Erythroblast (primary cell): Measurements from ENCODE around the gene ZIC1.

ENCODE experiments used
- GATA1 ChIP-seq: IDR thresholded peaks from 2 replicates; pipeline ENCODE4 v1.6.1; 2011; ENCODE audit warnings: low read depth, mild to moderate bottlenecking, control low read depth, low read length, moderate library complexity
- POLR2A ChIP-seq: IDR thresholded peaks from 2 replicates; pipeline ENCODE4 v1.6.1; 2011; ENCODE audit warnings: mild to moderate bottlenecking, low read length

DNA sequence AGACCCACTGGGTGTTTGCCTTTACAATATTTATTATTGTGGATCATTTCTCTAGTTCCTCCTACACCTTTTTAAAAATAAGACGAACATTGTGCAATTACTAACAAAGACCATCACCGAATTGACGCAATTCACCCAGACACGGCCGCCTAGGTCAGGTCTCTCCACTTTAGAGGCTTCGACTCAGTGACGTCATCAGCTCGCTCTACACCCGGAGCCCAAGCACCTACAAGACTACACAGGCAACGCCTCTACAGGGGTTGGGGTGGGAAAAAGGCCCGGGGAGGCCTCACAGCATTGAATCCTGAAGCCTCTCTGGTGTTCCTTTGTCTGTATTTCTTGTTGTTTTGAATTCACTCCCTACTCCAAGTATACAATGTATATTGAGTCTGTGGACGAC is 19.4 kb upstream of the ZIC1 start:
- TF ChIP-seq POLR2A (no peak), GATA1 (no peak)
